Skin of body (tissue), 2 donors: Measurements from ENCODE around the gene USP11. TPM values are rescaled to one million over a fixed set of nuclear protein-coding genes. Genes with fewer than 3 reads are reported as not detected.
A peak's percentile ranks its signal among the peaks of the same experiment; 100 is the strongest.

Experiments used
- DNase-seq: peaks from one replicate; lab custom pipeline; 2025; lab: John Stamatoyannopoulos, UW
- total RNA-seq: library from RNA; depleted of rRNA; stranded (reverse); fragments of >200 nt; gene quantifications from one replicate; pipeline ENCODE4 v1.2.3, GENCODE V29; 2014

The USP11 gene
- 49.5 TPM for total RNA-seq

GRCh38 chrX:47232803-47233332 lies at the start of gene USP11:
Gene USP11 (plus strand): TSS chrX:47233009. CDS start chrX:47233044, 35 bp downstream.
- peak; percentile 26 for DNase-seq

GRCh38 chrX:47184486-47184885 lies 48.3 kb upstream of the USP11 start:
- no peak for DNase-seq

GRCh38 chrX:47185241-47185640 lies 47.6 kb upstream of the USP11 start:
- DNase-seq: no peak

- DNase-seq: no peak
These were observed 46.6 kb upstream of the USP11 start for GRCh38 chrX:47186096-47186740.

GRCh38 chrX:47187106-47187677 lies 45.6 kb upstream of the USP11 start:
- no peak for DNase-seq

GRCh38 chrX:47189906-47190305 lies 42.9 kb upstream of the USP11 start:
- DNase-seq: no peak

- peak; percentile 76 for DNase-seq
These were observed 42.2 kb upstream of the USP11 start for GRCh38 chrX:47190445-47191269.

- DNase-seq: no peak
These were observed 41.5 kb upstream of the USP11 start for GRCh38 chrX:47191331-47191730.

GRCh38 chrX:47191806-47192401 lies 40.9 kb upstream of the USP11 start:
- DNase-seq: no peak

GRCh38 chrX:47193475-47194193 lies 39.2 kb upstream of the USP11 start, which contains the start of gene UBA1:
Gene UBA1 (plus strand): TSS chrX:47193829. CDS start chrX:47198803, 4,974 bp downstream.
- peak; percentile 84 for DNase-seq

GRCh38 chrX:47194194-47194787 lies 38.5 kb upstream of the USP11 start:
- no peak for DNase-seq

- DNase-seq: no peak
These were observed 36.7 kb upstream of the USP11 start for GRCh38 chrX:47196098-47196497.

- no peak for DNase-seq
These were observed 35.3 kb upstream of the USP11 start for GRCh38 chrX:47197526-47197925.

GRCh38 chrX:47198026-47198686 lies 34.7 kb upstream of the USP11 start:
- no peak for DNase-seq

- DNase-seq: no peak
These were observed 34.1 kb upstream of the USP11 start for GRCh38 chrX:47198687-47199080.

GRCh38 chrX:47199286-47199685 lies 33.5 kb upstream of the USP11 start:
- no peak for DNase-seq

GRCh38 chrX:47200385-47201150 lies 32.2 kb upstream of the USP11 start:
- peak; percentile 53 for DNase-seq

GRCh38 chrX:47201345-47201944 lies 31.4 kb upstream of the USP11 start:
- DNase-seq: no peak

- DNase-seq: no peak
These were observed 30.5 kb upstream of the USP11 start for GRCh38 chrX:47202316-47202715.
